H1 (cell line): ENCODE data around the gene DVL2. TPM values are rescaled to one million over a fixed set of nuclear protein-coding genes. Genes with fewer than 3 reads are reported as not detected.

ENCODE experiments used
- CTCF ChIA-PET: fragments of 300-600 bp; sonication (Branson Sonifier 250); formaldehyde crosslinking; loops from one replicate; lab custom pipeline; 2021; ENCODE audit not compliant: partially characterized antibody; lab: Charles Lee
- POLR2A ChIA-PET: fragments of 300-600 bp; sonication (Branson Sonifier 250); formaldehyde crosslinking; loops from one replicate; lab custom pipeline; 2021; ENCODE audit warnings: inconsistent platforms; ENCODE audit not compliant: partially characterized antibody; lab: Charles Lee
- DNase-seq, 2 experiments: peaks; one replicate each; pipeline versions ENCODE4 v3.0.0 to v3.0.0-alpha.2; 2010 to 2022; ENCODE audit warnings: low spot score in 2 of 2, low read depth in 1 of 2, mixed read lengths in 1 of 2
- FAIRE-seq: peaks from 2 replicates; lab custom pipeline; 2011; peaks lifted over from hg19 to GRCh38; lab: Jason Lieb, UNC
- H2AFZ ChIP-seq: 2 replicates; pipeline ENCODE4 v1.8.1; 2012; ENCODE audit warnings: low read length, inconsistent platforms
- H2AK5ac ChIP-seq: 2 replicates; pipeline ENCODE4 v1.6.1; 2013; ENCODE audit warnings: low read depth, low read length
- H2BK120ac ChIP-seq: replicated peaks from 2 replicates; pipeline ENCODE3; 2013; ENCODE audit warnings: low read depth, low read length, inconsistent platforms
- H2BK12ac ChIP-seq: 2 replicates; pipeline ENCODE4 v1.6.1; 2013; ENCODE audit warnings: low read depth, low read length
- H2BK15ac ChIP-seq: 2 replicates; pipeline ENCODE4 v1.6.1; 2013; ENCODE audit warnings: low read length
- H2BK20ac ChIP-seq: 2 replicates; pipeline ENCODE4 v1.6.1; 2013; ENCODE audit warnings: low read length
- H2BK5ac ChIP-seq: 2 replicates; pipeline ENCODE4 v1.6.1; 2013; ENCODE audit warnings: low read depth, low read length
- H3K14ac ChIP-seq: 2 replicates; pipeline ENCODE4 v1.6.1; 2013; ENCODE audit warnings: inconsistent platforms; ENCODE audit not compliant: insufficient read length
- H3K18ac ChIP-seq: 2 replicates; pipeline ENCODE4 v1.6.1; 2013; ENCODE audit warnings: low read length; ENCODE audit errors: extremely low read depth
- H3K23ac ChIP-seq: 2 replicates; pipeline ENCODE4 v1.6.1; 2013; ENCODE audit warnings: inconsistent platforms; ENCODE audit not compliant: insufficient read length
- H3K23me2 ChIP-seq: 2 replicates; pipeline ENCODE4 v1.6.1; 2013; ENCODE audit warnings: low read depth, low read length
- H3K27ac ChIP-seq: 2 replicates; pipeline ENCODE4 v1.6.1; 2011; ENCODE audit warnings: low read depth, low read length, inconsistent platforms
- H3K27me3 ChIP-seq, 4 experiments: replicated peaks in 1 of 4; 1 replicate in 1 of 4; 2 replicates in 3 of 4; pipeline versions ENCODE4 v1.6.1 to v1.8.1; 2011 to 2013; ENCODE audit warnings: low read length in 3 of 4, mild to moderate bottlenecking in 3 of 4, inconsistent platforms in 2 of 4, mixed read lengths in 2 of 4, moderate library complexity in 1 of 4; ENCODE audit not compliant: control insufficient read depth in 3 of 4, insufficient read depth in 3 of 4; ENCODE audit errors: extremely low read depth in 1 of 4
- H3K36me3 ChIP-seq, 4 experiments: 2 replicates each; pipeline versions ENCODE4 v1.6.1 to v1.8.1; 2011 to 2013; ENCODE audit warnings: mild to moderate bottlenecking in 4 of 4, low read length in 3 of 4, moderate library complexity in 2 of 4, control low read depth in 1 of 4, inconsistent platforms in 1 of 4; ENCODE audit not compliant: insufficient read depth in 4 of 4, control insufficient read depth in 2 of 4
- H3K4ac ChIP-seq: replicated peaks from 2 replicates; pipeline ENCODE3; 2013; ENCODE audit warnings: low read length, low read depth, mixed read lengths, inconsistent platforms; ENCODE audit not compliant: insufficient read length
- H3K4me1 ChIP-seq, 4 experiments: replicated peaks in 1 of 4; 1 replicate in 1 of 4; 2 replicates in 3 of 4; pipeline versions ENCODE4 v1.6.1 to v1.8.1; 2011 to 2013; ENCODE audit warnings: low read length in 3 of 4, inconsistent platforms in 2 of 4, mixed read lengths in 1 of 4; ENCODE audit not compliant: insufficient read depth in 4 of 4, control insufficient read depth in 3 of 4
- H3K4me2 ChIP-seq, 2 experiments: 2 replicates each; pipeline versions ENCODE4 v1.6.1 to v1.8.1; 2011 to 2013; ENCODE audit warnings: low read depth in 2 of 2, low read length in 2 of 2, control low read depth in 1 of 2, inconsistent platforms in 1 of 2, mild to moderate bottlenecking in 1 of 2; ENCODE audit not compliant: insufficient read depth in 1 of 2
- H3K4me3 ChIP-seq, 4 experiments: fragments of 200-600, 300-600 bp in 1 of 4; sonication (generic), shearing (Covaris generic), sonication (Bioruptor Twin) in 1 of 4; 2 replicates each; pipeline versions ENCODE4 v1.5.1 to v1.8.1; 2011 to 2016; ENCODE audit warnings: low read length in 4 of 4, low read depth in 3 of 4, control low read depth in 2 of 4, inconsistent platforms in 2 of 4, mild to moderate bottlenecking in 2 of 4, mixed read lengths in 1 of 4, moderate library complexity in 1 of 4; ENCODE audit not compliant: insufficient read depth in 2 of 4; ENCODE audit errors: extremely low read depth in 1 of 4
- H3K56ac ChIP-seq: replicated peaks from 2 replicates; pipeline ENCODE3; 2013; ENCODE audit warnings: low read depth, mild to moderate bottlenecking, mixed read lengths, low read length, inconsistent platforms; ENCODE audit not compliant: insufficient read length
- H3K79me1 ChIP-seq: 2 replicates; pipeline ENCODE4 v1.6.1; 2013; ENCODE audit warnings: low read depth, low read length, control low read depth
- H3K79me2 ChIP-seq, 2 experiments: 2 replicates each; pipeline versions ENCODE4 v1.6.1 to v1.8.1; 2012 to 2013; ENCODE audit warnings: low read length in 2 of 2, mild to moderate bottlenecking in 2 of 2, inconsistent platforms in 1 of 2; ENCODE audit not compliant: insufficient read depth in 2 of 2, control insufficient read depth in 1 of 2
- H3K9ac ChIP-seq, 4 experiments: replicated peaks in 1 of 4; 1 replicate in 1 of 4; 2 replicates in 3 of 4; pipeline versions ENCODE4 v1.6.1 to v1.8.1; 2011 to 2013; ENCODE audit warnings: low read depth in 3 of 4, low read length in 3 of 4, control low read depth in 2 of 4, mild to moderate bottlenecking in 2 of 4, moderate library complexity in 2 of 4, inconsistent platforms in 1 of 4; ENCODE audit errors: extremely low read depth in 1 of 4
- H3K9me3 ChIP-seq, 2 experiments: 2 replicates each; pipeline versions ENCODE4 v1.6.1 to v1.8.1; 2012 to 2013; ENCODE audit warnings: mild to moderate bottlenecking in 2 of 2, moderate library complexity in 2 of 2, control low read depth in 1 of 2, inconsistent platforms in 1 of 2, low read depth in 1 of 2, low read length in 1 of 2, mixed read lengths in 1 of 2; ENCODE audit not compliant: insufficient read depth in 2 of 2
- H4K20me1 ChIP-seq, 2 experiments: replicated peaks in 1 of 2; 2 replicates each; pipeline versions ENCODE3 to v1.8.1; 2011 to 2013; ENCODE audit warnings: inconsistent platforms in 2 of 2, low read length in 2 of 2, mild to moderate bottlenecking in 1 of 2; ENCODE audit not compliant: insufficient read depth in 2 of 2, control insufficient read depth in 1 of 2
- H4K5ac ChIP-seq: 2 replicates; pipeline ENCODE4 v1.6.1; 2013; ENCODE audit warnings: low read length, low read depth, mixed read lengths, inconsistent platforms; ENCODE audit not compliant: insufficient read length
- H4K8ac ChIP-seq: 2 replicates; pipeline ENCODE4 v1.8.0; 2013; ENCODE audit warnings: mild to moderate bottlenecking, moderate library complexity, low read length, inconsistent platforms; ENCODE audit not compliant: insufficient read depth; ENCODE audit errors: extremely low read depth
- H4K91ac ChIP-seq: replicated peaks from 2 replicates; pipeline ENCODE3; 2013; ENCODE audit warnings: low read length, mixed read lengths, inconsistent platforms; ENCODE audit not compliant: insufficient read length
- SP1 ChIP-seq: IDR thresholded peaks from 2 replicates; pipeline ENCODE4 v1.6.1; 2011; ENCODE audit warnings: low read depth, low read length
- TBP ChIP-seq: IDR thresholded peaks from 2 replicates; pipeline ENCODE4 v1.6.1; 2011; ENCODE audit warnings: low read depth, low read length, improper control_type of control experiment
- WGBS, 2 experiments: shearing (Covaris generic) in 1 of 2; methylation state at CpG; one replicate each; pipeline versions ENCODE4 v1.1.6 to v1.1.7; 2013 to 2015; ENCODE audit warnings: low lambda C conversion rate in 2 of 2, mixed read lengths in 2 of 2, inconsistent platforms in 1 of 2, low coverage in 1 of 2, missing lambda C conversion rate in 1 of 2; ENCODE audit not compliant: insufficient replicate concordance in 2 of 2, insufficient coverage in 1 of 2, insufficient read length in 1 of 2; ENCODE audit errors: extremely low coverage in 1 of 2, missing lambda C conversion rate in 1 of 2; 5-methylcytosine and 5-hydroxymethylcytosine counted together
- polyA plus RNA-seq, 7 experiments: library from polyadenylated mRNA; depleted of rRNA in 3 of 7; stranded (reverse) in 5 of 7; unstranded in 2 of 7; fragments of >200 nt in 5 of 7; fragments of 200-250 nt in 2 of 7; gene quantifications; 1 replicate in 5 of 7; 2 replicates in 1 of 7; 4 replicates in 1 of 7; pipeline versions ENCODE4 v1.2.1 to v1.2.3, GENCODE V29; 2011 to 2013; ENCODE audit warnings: missing spikeins in 2 of 7, mixed read lengths in 2 of 7
- total RNA-seq: library from RNA; stranded (reverse); fragmentation: NEBNext Ultra II Directional; extraction: Animal tissue kit (Norgen Biotek cat#: 25700); gene quantifications from 2 replicates; pipeline ENCODE4 v1.2.1, GENCODE V29; 2021

The DVL2 gene
- total and polyA plus RNA-seq, 2 of the 8 experiments (the other 6 are each of a cell fraction or from before 2014, with no cell fraction given), result 19.0 to 59.6 TPM

GRCh38 chr17:7219229-7219811, 15.0 kb downstream of the DVL2 start:
- Histone ChIP-seq H3K4ac (peak overlapping the region; percentile 38), H3K4me3 (peak overlapping the region; percentile 76 to 93 (median 86)), H3K9ac (0 out of 7 replicates have a peak overlapping the region, but pooled peaks of 1 of the 4 experiments have one; percentile 81), H2AFZ (no peak overlapping the region), H4K91ac (peak overlapping the region; percentile 51), H2BK20ac (0 out of 2 replicates have a peak overlapping the region, but pooled peaks have one; percentile 27), H2AK5ac (0 out of 2 replicates have a peak overlapping the region, but pooled peaks have one; percentile 2), H3K18ac (peak overlapping the region; percentile 80), H3K79me2 (peaks cover 0 to 10% of the 10 kb centered on the region in 2 experiments; a peak in 1 of 4 replicates), H3K9me3 (no peaks in the 10 kb centered on the region), H3K27ac (no peak overlapping the region), H2BK5ac (no peak overlapping the region), H3K23me2 (peaks cover 23% of the 10 kb centered on the region; the same call in 1 of the 2 replicates), H4K20me1 (peaks cover 10 to 25% of the 10 kb centered on the region in 2 experiments), H3K27me3 (no peaks in the 10 kb centered on the region), H2BK12ac (0 out of 2 replicates have a peak overlapping the region, but pooled peaks have one; percentile 2), H3K23ac (no peak overlapping the region), H3K4me2 (peak overlapping the region; percentile 73 to 80), H2BK120ac (no peak overlapping the region), H2BK15ac (no peak overlapping the region), H4K8ac (no peak overlapping the region), H3K36me3 (peaks cover 15 to 27% (median 22%) of the 10 kb centered on the region in 4 experiments; a peak in 7 of 8 replicates), H3K4me1 (peaks cover 6 to 36% (median 20%) of the 10 kb centered on the region in 4 experiments), H3K79me1 (no peaks in the 10 kb centered on the region; the same call in 1 of the 2 replicates), H3K56ac (no peak overlapping the region), H4K5ac (peak overlapping the region; percentile 50), H3K14ac (no peak overlapping the region)
- ChIA-PET CTCF (interaction anchor here (0.6 to 4.3 kb wide), 9 partner anchors 12 to 376 kb away, joined by 3 to 46 read pairs (median 3); partner anchors contain the start of genes DVL2 and PHF23), POLR2A (interaction anchor here (0.7 to 10.7 kb wide), 15 partner anchors 8 to 125 kb away, joined by 3 to 386 read pairs (median 8); partner anchors contain the start of genes CLDN7, CTDNEP1, DVL2 and ELP5)
- 0 out of 2 replicates have a peak, but pooled peaks have one; percentile 20 for TF ChIP-seq SP1
- no peak for TF ChIP-seq TBP
- FAIRE-seq (no peak), DNase-seq (no peak)
- WGBS, 2 experiments, result 34% methylated on average over 12 of the region's 12 CpGs; no CpG with 5 or more reads in 1 of the 2 experiments
